Measurements from ENCODE around the gene DMRTA2.

- TF ChIP-seq ELF4 (IDR thresholded peaks at IDR 0.05) (no peak), NFRKB (IDR thresholded peaks at IDR 0.05) (no peak), FOXA1 (IDR thresholded peaks at IDR 0.05) (no peak), HDGF (IDR thresholded peaks at IDR 0.05; ENCODE audit: borderline replicate concordance) (no peak), BHLHE40 (IDR thresholded peaks at IDR 0.05; ENCODE audit: borderline replicate concordance) (no peak), CTBP1 (IDR thresholded peaks at IDR 0.05; ENCODE audit: borderline replicate concordance) (no peak), SP1 (IDR thresholded peaks at IDR 0.05) (no peak), PKNOX1 (IDR thresholded peaks at IDR 0.05) (no peak), ARNT (IDR thresholded peaks at IDR 0.05) (no peak)
Observed at GRCh38 chr1:50415235-50416149, 7.8 kb downstream of the DMRTA2 start.

Measured in HEK293T (cell line).